ENCODE data around the gene ATP8B4.

- TF ChIP-seq POLR2A (IDR thresholded peaks at IDR 0.05) (no peak), CTCF (IDR thresholded peaks at IDR 0.05) (no peak)
These were observed 24.3 kb upstream of the ATP8B4 start for GRCh38 chr15:50143255-50143860.

Data from prostate gland (tissue), 2 donors.